ENCODE data around the gene CAMK1D. TPM values are rescaled to one million over a fixed set of nuclear protein-coding genes. Genes with fewer than 3 reads are reported as not detected.
"Not testable (repeated sequence)": the region's sequence is repeated elsewhere in the genome, so short reads cannot be mapped to it uniquely, and the experiment has no call there.

CAMK1D gene
- total RNA-seq, 6 experiments from 2014 or later, result 0.34 to 1.4 (median 0.43) TPM

DNA sequence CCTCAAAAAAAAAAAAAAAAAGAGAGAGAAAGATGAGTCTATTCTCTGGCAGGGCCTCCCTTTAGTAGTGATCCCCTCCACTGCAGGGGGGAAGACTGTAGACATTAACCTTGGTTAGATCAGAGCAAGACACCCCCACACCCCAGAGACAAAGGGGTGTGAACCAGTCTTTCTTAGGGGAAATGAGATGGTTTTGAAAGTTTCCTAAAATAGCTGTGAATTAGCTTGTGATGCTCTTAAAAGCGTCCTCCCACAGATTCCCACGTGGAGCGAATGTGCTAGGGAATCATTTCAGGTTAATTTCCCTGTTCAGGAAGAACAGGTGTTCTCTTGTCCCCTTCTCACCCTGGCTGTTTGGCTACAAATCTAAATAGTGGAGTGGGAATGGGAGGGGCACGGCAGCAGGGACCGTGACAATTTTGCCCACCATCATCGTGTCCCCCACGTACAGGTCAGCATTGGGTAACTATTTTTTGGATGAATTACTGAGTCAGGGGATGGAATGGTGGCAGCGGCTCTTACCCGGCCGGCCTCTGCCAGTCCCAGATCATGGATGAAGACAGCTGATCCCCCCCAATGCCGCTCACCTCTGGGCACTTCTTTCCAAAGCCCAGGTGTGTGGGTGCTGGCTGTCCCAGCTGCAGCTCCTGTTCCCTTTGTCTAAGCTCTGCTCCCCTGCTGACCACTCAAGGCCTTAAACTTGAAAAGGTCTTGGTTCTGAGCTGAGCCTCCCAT lies 499.3 kb downstream of the CAMK1D start:
- no peaks in the 10 kb centered on the region for H3K36me3 Mint-ChIP-seq (ENCODE audit: low read depth)
- peaks cover 7% of the 10 kb centered on the region; the same call in 1 of the 2 replicates for H3K9me3 Mint-ChIP-seq
- no peak overlapping the region for H3K27ac Mint-ChIP-seq
- no peak for DNase-seq
- peaks cover 3% of the 10 kb centered on the region; the same call in 1 of the 2 replicates for H3K27me3 Mint-ChIP-seq (ENCODE audit: insufficient read depth)
- TF ChIP-seq, protein P1, sequence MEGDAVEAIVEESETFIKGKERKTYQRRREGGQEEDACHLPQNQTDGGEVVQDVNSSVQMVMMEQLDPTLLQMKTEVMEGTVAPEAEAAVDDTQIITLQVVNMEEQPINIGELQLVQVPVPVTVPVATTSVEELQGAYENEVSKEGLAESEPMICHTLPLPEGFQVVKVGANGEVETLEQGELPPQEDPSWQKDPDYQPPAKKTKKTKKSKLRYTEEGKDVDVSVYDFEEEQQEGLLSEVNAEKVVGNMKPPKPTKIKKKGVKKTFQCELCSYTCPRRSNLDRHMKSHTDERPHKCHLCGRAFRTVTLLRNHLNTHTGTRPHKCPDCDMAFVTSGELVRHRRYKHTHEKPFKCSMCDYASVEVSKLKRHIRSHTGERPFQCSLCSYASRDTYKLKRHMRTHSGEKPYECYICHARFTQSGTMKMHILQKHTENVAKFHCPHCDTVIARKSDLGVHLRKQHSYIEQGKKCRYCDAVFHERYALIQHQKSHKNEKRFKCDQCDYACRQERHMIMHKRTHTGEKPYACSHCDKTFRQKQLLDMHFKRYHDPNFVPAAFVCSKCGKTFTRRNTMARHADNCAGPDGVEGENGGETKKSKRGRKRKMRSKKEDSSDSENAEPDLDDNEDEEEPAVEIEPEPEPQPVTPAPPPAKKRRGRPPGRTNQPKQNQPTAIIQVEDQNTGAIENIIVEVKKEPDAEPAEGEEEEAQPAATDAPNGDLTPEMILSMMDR (IDR thresholded peaks at IDR 0.05), result no peak
- peaks cover 8% of the 10 kb centered on the region for H3K4me1 Mint-ChIP-seq (ENCODE audit: low read depth)
- H3K4me3 Mint-ChIP-seq, result no peak overlapping the region

DNA sequence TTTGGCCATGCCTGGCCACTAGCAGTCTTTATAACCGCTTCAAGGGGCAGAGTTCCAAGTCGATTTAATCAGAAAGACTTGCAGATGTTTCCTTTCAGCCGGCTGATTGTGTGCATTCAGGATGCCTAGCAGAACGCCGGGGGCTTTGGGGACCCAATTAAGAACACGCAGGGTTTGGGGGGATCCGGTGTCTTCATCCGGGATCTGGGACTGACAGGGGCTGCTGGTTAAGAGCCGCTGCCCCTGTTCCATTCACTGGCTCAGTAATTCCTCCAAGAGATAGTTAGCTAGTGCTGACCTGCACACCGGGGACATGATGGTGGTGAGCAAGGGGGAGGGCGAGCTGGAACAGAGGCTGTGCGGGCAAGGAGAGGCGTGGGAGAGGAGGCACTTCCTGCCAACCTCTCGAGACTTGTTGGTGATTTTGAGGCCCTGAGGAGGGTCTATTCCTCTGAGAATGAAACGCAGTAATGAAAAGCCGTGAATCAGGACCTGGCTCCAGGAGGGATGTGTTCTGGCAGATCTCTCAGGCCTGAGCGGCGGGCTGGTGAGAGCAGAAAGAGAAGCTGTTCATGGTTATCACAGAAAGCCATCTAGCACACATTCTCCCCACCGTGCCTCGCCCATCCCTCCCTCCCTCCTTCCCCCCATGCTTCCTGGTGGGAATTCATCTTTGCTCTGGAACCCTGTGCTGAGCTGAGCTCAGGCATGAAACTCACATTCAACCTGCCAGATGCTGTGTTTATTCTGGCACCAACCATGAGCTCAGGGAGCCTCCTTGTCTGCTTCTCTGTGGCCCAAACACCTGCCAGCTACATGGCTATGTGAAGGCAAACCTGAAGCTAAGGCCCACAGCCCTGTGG lies 500.2 kb downstream of the CAMK1D start:
- peaks cover 3% of the 10 kb centered on the region; the same call in 1 of the 2 replicates for H3K27me3 Mint-ChIP-seq (ENCODE audit: insufficient read depth)
- no peak overlapping the region for H3K27ac Mint-ChIP-seq
- no peak for DNase-seq
- H3K4me3 Mint-ChIP-seq, result no peak overlapping the region
- H3K36me3 Mint-ChIP-seq (ENCODE audit: low read depth), result no peaks in the 10 kb centered on the region
- H3K9me3 Mint-ChIP-seq, result peaks cover 11% of the 10 kb centered on the region; the same call in 1 of the 2 replicates
- TF ChIP-seq, protein P1 (IDR thresholded peaks at IDR 0.05), result no peak
- peaks cover 8% of the 10 kb centered on the region for H3K4me1 Mint-ChIP-seq (ENCODE audit: low read depth)

DNA sequence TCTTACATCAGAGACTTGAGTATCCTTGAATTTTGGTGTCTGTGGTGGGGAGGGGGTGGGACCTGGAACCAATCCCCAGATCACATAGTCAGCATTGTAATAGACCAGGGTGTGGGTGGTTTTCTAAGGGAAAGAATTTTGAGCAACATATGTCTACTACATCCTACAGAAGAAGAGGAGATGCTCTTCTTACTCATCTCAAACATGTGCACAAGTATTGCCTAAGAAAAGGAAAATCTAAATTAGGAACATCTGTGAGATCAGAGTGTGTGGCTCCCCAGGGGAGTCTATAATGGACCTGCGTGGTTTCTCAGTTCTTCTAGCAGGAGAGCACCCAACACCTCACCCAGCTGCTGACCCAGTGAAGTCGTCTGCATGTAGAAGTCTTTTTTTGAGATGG lies 503.3 kb downstream of the CAMK1D start:
- Mint-ChIP-seq H3K36me3 (ENCODE audit: low read depth) (no peaks in the 10 kb centered on the region), H3K9me3 (peaks cover 23% of the 10 kb centered on the region), H3K4me1 (ENCODE audit: low read depth) (no peaks in the 10 kb centered on the region), H3K27ac (no peak overlapping the region), H3K4me3 (no peak overlapping the region), H3K27me3 (ENCODE audit: insufficient read depth) (peaks cover 6% of the 10 kb centered on the region; the same call in 1 of the 2 replicates)
- no peak for DNase-seq
- TF ChIP-seq, protein P1 (IDR thresholded peaks at IDR 0.05), result no peak

DNA sequence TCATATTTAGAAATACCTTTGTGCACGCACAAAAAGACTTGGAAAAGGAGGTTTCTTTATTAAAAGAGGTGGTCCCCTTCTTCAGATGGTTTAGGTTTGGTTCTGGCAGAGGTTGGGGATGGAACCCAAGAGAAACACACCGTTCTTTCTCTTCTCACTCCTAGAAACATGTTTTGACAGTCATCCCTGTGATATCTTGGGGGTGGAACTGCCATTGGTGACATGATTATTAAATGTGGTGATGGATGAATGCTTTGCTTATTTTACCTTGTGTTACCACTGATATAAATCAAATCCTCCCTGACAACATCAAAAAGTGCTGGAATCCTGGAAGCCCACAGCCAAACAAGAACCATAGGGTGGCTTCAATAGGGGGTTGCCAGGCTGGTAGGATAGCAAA lies 505.6 kb downstream of the CAMK1D start:
- Mint-ChIP-seq H3K27me3 (ENCODE audit: insufficient read depth) (peaks cover 6% of the 10 kb centered on the region; the same call in 1 of the 2 replicates), H3K27ac (no peak overlapping the region), H3K36me3 (ENCODE audit: low read depth) (no peaks in the 10 kb centered on the region), H3K4me3 (no peak overlapping the region), H3K4me1 (ENCODE audit: low read depth) (no peaks in the 10 kb centered on the region), H3K9me3 (peaks cover 26% of the 10 kb centered on the region)
- DNase-seq, result no peak
- TF ChIP-seq, protein P1 (IDR thresholded peaks at IDR 0.05), result no peak

DNA sequence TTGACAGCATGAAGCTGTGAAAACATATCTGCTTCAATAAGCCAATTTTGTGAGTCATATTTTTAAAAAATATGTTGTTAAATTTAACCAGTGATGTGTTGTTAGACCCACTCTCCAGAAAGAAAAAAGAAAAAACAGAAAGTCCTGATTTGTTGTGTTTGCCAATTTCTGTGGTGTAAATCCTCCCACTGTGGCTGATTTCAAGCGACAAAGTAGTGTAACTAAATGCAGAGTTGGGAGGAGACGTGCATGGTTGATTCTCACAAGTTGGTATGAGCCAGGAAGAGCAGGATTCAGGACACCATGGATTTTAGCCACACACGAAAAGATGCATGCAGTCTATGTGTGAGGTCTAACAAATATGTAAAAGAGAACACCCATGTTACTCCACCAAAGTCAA lies 513.1 kb downstream of the CAMK1D start:
- Mint-ChIP-seq H3K27ac (no peak overlapping the region), H3K9me3 (peaks cover 14% of the 10 kb centered on the region), H3K4me1 (ENCODE audit: low read depth) (no peaks in the 10 kb centered on the region), H3K4me3 (no peak overlapping the region), H3K36me3 (ENCODE audit: low read depth) (no peaks in the 10 kb centered on the region), H3K27me3 (ENCODE audit: insufficient read depth) (no peaks in the 10 kb centered on the region; the same call in none of the 2 replicates)
- TF ChIP-seq, protein P1 (IDR thresholded peaks at IDR 0.05), result no peak
- no peak for DNase-seq

DNA sequence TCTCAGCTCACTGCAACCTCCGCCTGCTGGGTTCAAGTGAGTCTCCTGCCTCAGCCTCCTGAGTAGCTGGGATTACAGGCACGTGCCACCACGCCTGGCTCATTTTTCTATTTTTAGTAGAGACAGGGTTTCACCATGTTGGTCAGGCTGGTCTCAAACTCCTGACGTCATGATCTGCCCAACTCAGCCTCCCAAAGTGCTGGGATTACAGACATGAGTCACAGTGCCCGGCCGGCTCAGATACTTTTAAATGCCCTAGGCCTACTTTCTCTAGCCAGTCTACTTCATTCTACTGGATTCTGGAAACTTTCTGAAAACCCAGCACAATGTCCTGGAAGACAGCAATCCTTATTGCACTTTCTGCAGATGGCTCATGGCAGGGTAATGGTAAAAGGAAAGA lies 516.2 kb downstream of the CAMK1D start:
- H3K27me3 Mint-ChIP-seq (ENCODE audit: insufficient read depth); H3K36me3 Mint-ChIP-seq (ENCODE audit: low read depth); H3K27ac Mint-ChIP-seq; H3K4me3 Mint-ChIP-seq; H3K4me1 Mint-ChIP-seq (ENCODE audit: low read depth); H3K9me3 Mint-ChIP-seq; DNase-seq: not testable (repeated sequence)
